ENCODE results near the gene FAM135A.
"Not testable (repeated sequence)": the region's sequence is repeated elsewhere in the genome, so short reads cannot be mapped to it uniquely, and the experiment has no call there.

Gene FAM135A

GRCh38 chr6:70459699-70460098 lies 46.4 kb downstream of the FAM135A start:
- DNase-seq (ENCODE audit: low spot score): not testable (repeated sequence)

- DNase-seq (ENCODE audit: low spot score): no peak
Observed at GRCh38 chr6:70470016-70470415, 56.7 kb downstream of the FAM135A start.

- not testable (repeated sequence) for DNase-seq (ENCODE audit: low spot score)
Observed at GRCh38 chr6:70470510-70470909, 57.2 kb downstream of the FAM135A start.

GRCh38 chr6:70474751-70475150 lies 61.4 kb downstream of the FAM135A start:
- DNase-seq (ENCODE audit: low spot score): no peak

GRCh38 chr6:70479236-70479635 lies 65.9 kb downstream of the FAM135A start:
- DNase-seq (ENCODE audit: low spot score): no peak

GRCh38 chr6:70486638-70487037 lies 73.3 kb downstream of the FAM135A start:
- DNase-seq (ENCODE audit: low spot score): not testable (repeated sequence)

GRCh38 chr6:70489364-70489763 lies 76.1 kb downstream of the FAM135A start:
- no peak for DNase-seq (ENCODE audit: low spot score)

- no peak for DNase-seq (ENCODE audit: low spot score)
Observed at GRCh38 chr6:70494833-70495232, 81.5 kb downstream of the FAM135A start.

GRCh38 chr6:70495790-70496189 lies 82.5 kb downstream of the FAM135A start:
- DNase-seq (ENCODE audit: low spot score): not testable (repeated sequence)

GRCh38 chr6:70502484-70502883 lies 89.2 kb downstream of the FAM135A start:
- no peak for DNase-seq (ENCODE audit: low spot score)

- DNase-seq (ENCODE audit: low spot score): no peak
Observed at GRCh38 chr6:70503813-70504465, 90.6 kb downstream of the FAM135A start.

- no peak for DNase-seq (ENCODE audit: low spot score)
Observed at GRCh38 chr6:70506321-70506720, 93.0 kb downstream of the FAM135A start.

GRCh38 chr6:70507161-70507560 lies 93.9 kb downstream of the FAM135A start:
- no peak for DNase-seq (ENCODE audit: low spot score)

GRCh38 chr6:70508953-70509352 lies 95.6 kb downstream of the FAM135A start:
- DNase-seq (ENCODE audit: low spot score): no peak

GRCh38 chr6:70510600-70510999 lies 97.3 kb downstream of the FAM135A start:
- no peak for DNase-seq (ENCODE audit: low spot score)

- no peak for DNase-seq (ENCODE audit: low spot score)
Observed at GRCh38 chr6:70518723-70519122, 105.4 kb downstream of the FAM135A start.

- peak; percentile 13 for DNase-seq (ENCODE audit: low spot score)
Observed at GRCh38 chr6:70520575-70520974, 107.3 kb downstream of the FAM135A start.

- DNase-seq (ENCODE audit: low spot score): no peak
Observed at GRCh38 chr6:70524721-70525286, 111.5 kb downstream of the FAM135A start.

GRCh38 chr6:70527071-70527737 lies 113.9 kb downstream of the FAM135A start:
- DNase-seq (ENCODE audit: low spot score): no peak

- DNase-seq (ENCODE audit: low spot score): no peak
Observed at GRCh38 chr6:70530023-70530422, 116.7 kb downstream of the FAM135A start.

GRCh38 chr6:70531133-70531532 lies 117.8 kb downstream of the FAM135A start:
- DNase-seq (ENCODE audit: low spot score): no peak

- no peak for DNase-seq (ENCODE audit: low spot score)
Observed at GRCh38 chr6:70537266-70537665, 124.0 kb downstream of the FAM135A start.

- DNase-seq (ENCODE audit: low spot score): no peak
Observed at GRCh38 chr6:70538376-70538775, 125.1 kb downstream of the FAM135A start.
